ENCODE data around the gene KIF26B.
"Not testable (repeated sequence)": the region's sequence is repeated elsewhere in the genome, so short reads cannot be mapped to it uniquely, and the experiment has no call there.

KIF26B gene

GRCh38 chr1:245154429-245155271, at the start of gene KIF26B:
Gene KIF26B, plus strand, starts transcription at chr1:245154985. Its CDS starts 440 bp downstream, at chr1:245155425.
- DNase-seq (ENCODE audit: low read depth in 1 of 2, low spot score in 1 of 2): peak in 1 of 2 donors; percentile 12

- DNase-seq (ENCODE audit: low read depth in 1 of 2, low spot score in 1 of 2): no peak
Measured at GRCh38 chr1:245105042-245105441, 49.7 kb upstream of the KIF26B start.

GRCh38 chr1:245105815-245106410, 48.9 kb upstream of the KIF26B start:
- no peak for DNase-seq (ENCODE audit: low read depth in 1 of 2, low spot score in 1 of 2)

- DNase-seq (ENCODE audit: low read depth in 1 of 2, low spot score in 1 of 2): no peak
Measured at GRCh38 chr1:245107776-245108114, 47.0 kb upstream of the KIF26B start.

- DNase-seq (ENCODE audit: low read depth in 1 of 2, low spot score in 1 of 2): no peak
Measured at GRCh38 chr1:245108246-245108645, 46.5 kb upstream of the KIF26B start.

GRCh38 chr1:245108909-245109308, 45.9 kb upstream of the KIF26B start:
- DNase-seq (ENCODE audit: low read depth in 1 of 2, low spot score in 1 of 2): no peak

GRCh38 chr1:245110406-245110805, 44.4 kb upstream of the KIF26B start:
- DNase-seq (ENCODE audit: low read depth in 1 of 2, low spot score in 1 of 2): no peak

GRCh38 chr1:245111073-245111472, 43.7 kb upstream of the KIF26B start:
- no peak for DNase-seq (ENCODE audit: low read depth in 1 of 2, low spot score in 1 of 2)

GRCh38 chr1:245113649-245114048, 41.1 kb upstream of the KIF26B start:
- no peak for DNase-seq (ENCODE audit: low read depth in 1 of 2, low spot score in 1 of 2)

- no peak for DNase-seq (ENCODE audit: low read depth in 1 of 2, low spot score in 1 of 2)
Measured at GRCh38 chr1:245116131-245116530, 38.7 kb upstream of the KIF26B start.

- no peak for DNase-seq (ENCODE audit: low read depth in 1 of 2, low spot score in 1 of 2)
Measured at GRCh38 chr1:245116751-245117150, 38.0 kb upstream of the KIF26B start.

GRCh38 chr1:245118066-245118465, 36.7 kb upstream of the KIF26B start:
- DNase-seq (ENCODE audit: low read depth in 1 of 2, low spot score in 1 of 2): no peak

GRCh38 chr1:245118806-245119205, 36.0 kb upstream of the KIF26B start:
- no peak for DNase-seq (ENCODE audit: low read depth in 1 of 2, low spot score in 1 of 2)

- DNase-seq (ENCODE audit: low read depth in 1 of 2, low spot score in 1 of 2): no peak
Measured at GRCh38 chr1:245121523-245121922, 33.3 kb upstream of the KIF26B start.

GRCh38 chr1:245124241-245124640, 30.5 kb upstream of the KIF26B start:
- no peak for DNase-seq (ENCODE audit: low read depth in 1 of 2, low spot score in 1 of 2)

- DNase-seq (ENCODE audit: low read depth in 1 of 2, low spot score in 1 of 2): no peak
Measured at GRCh38 chr1:245124644-245125043, 30.1 kb upstream of the KIF26B start.

GRCh38 chr1:245126530-245126929, 28.3 kb upstream of the KIF26B start:
- no peak for DNase-seq (ENCODE audit: low read depth in 1 of 2, low spot score in 1 of 2)

- no peak for DNase-seq (ENCODE audit: low read depth in 1 of 2, low spot score in 1 of 2)
Measured at GRCh38 chr1:245128381-245129101, 26.2 kb upstream of the KIF26B start.

GRCh38 chr1:245129319-245130240, 25.2 kb upstream of the KIF26B start:
- no peak for DNase-seq (ENCODE audit: low read depth in 1 of 2, low spot score in 1 of 2)

- DNase-seq (ENCODE audit: low read depth in 1 of 2, low spot score in 1 of 2): not testable (repeated sequence)
Measured at GRCh38 chr1:245130281-245131025, 24.3 kb upstream of the KIF26B start.

Measured in stimulated activated CD4-positive, alpha-beta T cell treated with anti-CD3 and anti-CD28 coated beads, Interleukin-15, amount 100 ng/mL, for 1 hour (primary cell).